Peyer's patch (tissue), 4 donors: Measurements from ENCODE around the gene CPB2. TPM values are rescaled to one million over a fixed set of nuclear protein-coding genes. Genes with fewer than 3 reads are reported as not detected.

Source experiments
- DNase-seq, 3 donors: peaks; one replicate each; pipeline ENCODE4 v3.0.0-alpha.2; 2017 to 2019
- H3K27ac ChIP-seq, 4 donors: fragments of 200-600 bp; sonication (generic); one replicate each; pipeline ENCODE4 v1.5.1; 2016 to 2019
- H3K27me3 ChIP-seq, 2 donors: fragments of 200-600 bp; sonication (generic); one replicate each; pipeline ENCODE4 v1.5.1; 2019
- H3K36me3 ChIP-seq, 3 donors: fragments of 200-600 bp; sonication (generic); one replicate each; pipeline ENCODE4 v1.5.1; 2016 to 2019
- H3K4me1 ChIP-seq, 4 donors: fragments of 200-600 bp; sonication (generic); one replicate each; pipeline ENCODE4 v1.5.1; 2016 to 2019
- H3K4me3 ChIP-seq, 4 donors: fragments of 200-600 bp; sonication (generic); 1 replicate in 3 of 4; 2 replicates in 1 of 4; pipeline ENCODE4 v1.5.1; 2016 to 2019; ENCODE audit warnings: mild to moderate bottlenecking in 1 of 4
- H3K9me3 ChIP-seq, 4 donors: fragments of 200-600 bp; sonication (generic); one replicate each; pipeline ENCODE4 v1.5.1; 2016 to 2019; ENCODE audit warnings: mild to moderate bottlenecking in 1 of 4
- POLR2A ChIP-seq, 2 donors: fragments of 450-650 bp; IDR thresholded peaks; one replicate each; pipeline ENCODE4 v1.5.1; 2017; ENCODE audit warnings: antibody characterized with exemption in 2 of 2, mild to moderate bottlenecking in 2 of 2, moderate library complexity in 2 of 2
- total RNA-seq, 4 donors: library from RNA; depleted of rRNA; stranded (reverse); fragments of >200 nt; gene quantifications; one replicate each; pipeline ENCODE4 v1.1.0, GENCODE V29; 2016
- TF ChIP-seq, protein P1 (sequence below), 6 experiments: fragments of 450-650 bp in 4 of 6; fragments of 200-600 bp in 2 of 6; sonication (generic) in 1 of 6; IDR thresholded peaks; one replicate each; pipeline ENCODE4 v1.5.1; 2017 to 2019; ENCODE audit warnings: antibody characterized with exemption in 6 of 6, mild to moderate bottlenecking in 3 of 6, moderate library complexity in 1 of 6

CPB2 gene
- total RNA-seq, 4 donors from 2014 or later, result not detected

DNA sequence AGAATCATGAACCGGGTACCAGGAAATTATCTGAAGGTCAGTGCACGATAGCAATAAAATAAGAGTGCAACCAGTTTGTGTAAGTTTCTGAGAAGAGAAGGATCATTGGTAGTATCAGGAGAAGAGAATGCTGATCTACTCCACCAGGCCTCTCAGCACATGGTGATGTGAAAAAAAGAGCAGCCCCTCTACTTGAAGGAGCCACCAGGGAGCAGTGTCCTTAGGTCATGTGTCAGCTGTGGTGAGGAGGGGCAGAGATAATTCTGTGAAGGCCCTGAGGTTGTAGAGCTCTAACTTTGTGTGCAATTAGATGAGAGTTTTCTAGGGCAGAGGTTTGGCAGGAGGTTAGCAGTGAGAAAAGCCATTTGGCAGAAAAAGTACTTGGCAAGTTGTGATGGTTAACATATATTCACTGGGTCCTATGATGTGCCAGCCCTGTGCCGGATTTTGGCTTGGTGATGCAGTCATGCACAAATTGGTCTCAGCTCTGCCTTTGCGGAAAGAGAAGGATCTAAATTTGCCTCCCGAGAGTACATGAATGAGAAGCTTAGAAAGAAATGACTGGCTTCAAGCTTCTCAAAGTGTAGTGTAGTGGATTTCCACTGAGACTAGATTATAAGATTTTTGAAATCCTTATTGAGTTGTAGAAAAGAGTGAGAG lies 33.1 kb downstream of the CPB2 start:
- H3K27me3 ChIP-seq, result no peaks in the 10 kb centered on the region
- no peaks in the 10 kb centered on the region for H3K36me3 ChIP-seq
- no peak overlapping the region for H3K4me3 ChIP-seq
- no peaks in the 10 kb centered on the region for H3K9me3 ChIP-seq
- DNase-seq, result no peak
- no peak overlapping the region for H3K27ac ChIP-seq
- H3K4me1 ChIP-seq, result no peaks in the 10 kb centered on the region
- no peak for TF ChIP-seq POLR2A (IDR thresholded peaks at IDR 0.05)
- TF ChIP-seq, protein P1, sequence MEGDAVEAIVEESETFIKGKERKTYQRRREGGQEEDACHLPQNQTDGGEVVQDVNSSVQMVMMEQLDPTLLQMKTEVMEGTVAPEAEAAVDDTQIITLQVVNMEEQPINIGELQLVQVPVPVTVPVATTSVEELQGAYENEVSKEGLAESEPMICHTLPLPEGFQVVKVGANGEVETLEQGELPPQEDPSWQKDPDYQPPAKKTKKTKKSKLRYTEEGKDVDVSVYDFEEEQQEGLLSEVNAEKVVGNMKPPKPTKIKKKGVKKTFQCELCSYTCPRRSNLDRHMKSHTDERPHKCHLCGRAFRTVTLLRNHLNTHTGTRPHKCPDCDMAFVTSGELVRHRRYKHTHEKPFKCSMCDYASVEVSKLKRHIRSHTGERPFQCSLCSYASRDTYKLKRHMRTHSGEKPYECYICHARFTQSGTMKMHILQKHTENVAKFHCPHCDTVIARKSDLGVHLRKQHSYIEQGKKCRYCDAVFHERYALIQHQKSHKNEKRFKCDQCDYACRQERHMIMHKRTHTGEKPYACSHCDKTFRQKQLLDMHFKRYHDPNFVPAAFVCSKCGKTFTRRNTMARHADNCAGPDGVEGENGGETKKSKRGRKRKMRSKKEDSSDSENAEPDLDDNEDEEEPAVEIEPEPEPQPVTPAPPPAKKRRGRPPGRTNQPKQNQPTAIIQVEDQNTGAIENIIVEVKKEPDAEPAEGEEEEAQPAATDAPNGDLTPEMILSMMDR (IDR thresholded peaks at IDR 0.05), result no peak

DNA sequence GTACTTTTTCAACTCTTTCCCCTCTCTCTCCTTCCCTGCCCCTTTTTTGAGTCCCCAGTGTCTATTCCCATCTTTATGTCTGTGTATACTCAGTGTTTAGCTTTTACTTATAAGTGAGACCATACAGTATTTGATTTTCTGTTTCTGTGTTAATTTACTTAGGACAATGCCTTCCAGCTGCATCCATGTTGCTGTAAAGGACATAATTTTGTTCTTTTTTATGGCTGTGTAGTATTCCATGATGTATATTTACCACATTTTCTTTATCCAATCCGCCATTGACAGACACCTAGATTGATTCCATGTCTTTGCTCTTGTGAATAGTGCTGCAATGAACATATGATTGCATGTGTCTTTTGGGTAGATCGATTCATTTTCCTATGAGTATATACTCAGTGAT lies 41.5 kb downstream of the CPB2 start:
- no peak for DNase-seq
- Histone ChIP-seq H3K4me1 (no peaks in the 10 kb centered on the region), H3K36me3 (no peaks in the 10 kb centered on the region), H3K27me3 (no peaks in the 10 kb centered on the region), H3K27ac (no peak overlapping the region), H3K4me3 (no peak overlapping the region), H3K9me3 (no peaks in the 10 kb centered on the region)
- TF ChIP-seq, protein P1 (IDR thresholded peaks at IDR 0.05), result no peak
- no peak for TF ChIP-seq POLR2A (IDR thresholded peaks at IDR 0.05)

DNA sequence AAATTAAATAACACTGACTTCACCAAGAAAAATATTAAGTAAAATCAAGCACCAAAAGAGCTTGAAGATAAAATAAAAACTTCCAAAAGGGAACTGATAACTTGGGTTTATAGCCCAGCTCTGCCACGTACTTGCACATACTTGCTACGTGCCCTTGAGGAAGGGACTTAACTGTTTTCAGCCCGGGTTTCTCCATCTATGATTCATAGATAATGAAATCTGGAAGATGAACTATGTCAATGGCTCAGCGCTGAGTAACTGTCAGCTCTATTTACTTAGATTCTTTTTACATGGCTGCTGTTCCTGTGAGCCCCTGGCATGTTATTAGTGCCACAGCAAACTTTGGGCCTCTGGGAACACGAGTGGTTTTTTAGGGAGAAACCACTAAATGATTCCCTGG lies 42.6 kb downstream of the CPB2 start:
- Histone ChIP-seq H3K9me3 (no peaks in the 10 kb centered on the region), H3K36me3 (no peaks in the 10 kb centered on the region), H3K4me1 (no peaks in the 10 kb centered on the region), H3K4me3 (no peak overlapping the region), H3K27ac (no peak overlapping the region), H3K27me3 (no peaks in the 10 kb centered on the region)
- no peak for TF ChIP-seq POLR2A (IDR thresholded peaks at IDR 0.05)
- TF ChIP-seq, protein P1 (IDR thresholded peaks at IDR 0.05), result no peak
- no peak for DNase-seq

DNA sequence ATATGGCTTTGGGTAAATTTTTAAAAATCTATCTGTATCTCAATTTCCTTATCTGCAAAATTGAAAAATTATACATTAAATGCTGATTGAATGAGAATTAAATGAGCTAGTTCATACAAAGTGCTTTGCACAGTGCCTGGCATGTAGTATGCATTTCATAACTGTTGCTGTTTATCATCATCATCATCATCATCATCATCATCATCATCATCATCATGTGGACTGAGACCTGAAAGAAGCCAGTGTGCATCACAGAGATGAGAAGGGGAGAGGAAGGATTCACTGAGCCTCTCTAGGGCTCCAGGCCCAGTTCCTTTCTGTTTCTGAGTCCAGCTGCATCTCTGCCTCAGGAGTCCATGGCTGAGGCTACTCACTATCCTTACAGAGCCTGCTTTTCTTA lies 45.4 kb downstream of the CPB2 start:
- no peak for TF ChIP-seq POLR2A (IDR thresholded peaks at IDR 0.05)
- TF ChIP-seq, protein P1 (IDR thresholded peaks at IDR 0.05), result no peak
- Histone ChIP-seq H3K27me3 (no peaks in the 10 kb centered on the region), H3K27ac (no peak overlapping the region), H3K36me3 (no peaks in the 10 kb centered on the region), H3K9me3 (no peaks in the 10 kb centered on the region), H3K4me1 (no peaks in the 10 kb centered on the region), H3K4me3 (no peak overlapping the region)
- DNase-seq, result no peak

DNA sequence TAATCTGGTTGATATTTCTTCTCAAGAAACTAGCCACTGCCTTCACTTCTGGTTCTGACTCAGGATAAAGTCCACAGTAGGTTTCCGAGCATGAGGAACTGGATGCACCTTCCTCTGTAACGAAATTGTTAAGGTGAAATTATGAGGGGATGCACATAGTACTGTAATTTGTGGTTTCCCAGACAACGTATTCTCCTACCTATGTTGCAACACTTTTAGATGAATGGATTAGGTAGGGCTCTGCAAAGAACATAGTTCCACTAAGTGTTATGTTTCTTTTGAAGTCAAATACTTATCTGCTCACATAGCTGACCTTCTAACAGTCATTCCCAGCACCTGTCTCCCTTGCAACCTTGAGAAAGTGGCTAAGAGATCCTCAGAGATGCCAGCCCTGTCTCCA lies 46.6 kb downstream of the CPB2 start:
- no peak for DNase-seq
- peaks cover 0 to 4% (median under 1%) of the 10 kb centered on the region in 4 donors for H3K4me1 ChIP-seq
- TF ChIP-seq, protein P1 (IDR thresholded peaks at IDR 0.05), result no peak
- H3K27me3 ChIP-seq, result no peaks in the 10 kb centered on the region
- no peaks in the 10 kb centered on the region for H3K36me3 ChIP-seq
- no peak overlapping the region for H3K4me3 ChIP-seq
- no peaks in the 10 kb centered on the region for H3K9me3 ChIP-seq
- no peak overlapping the region for H3K27ac ChIP-seq
